Neural progenitor cell (in vitro differentiated cells): ENCODE data around the gene PRRT3.

Experiments used
- CTCF ChIP-seq: fragments of 200-600 bp; sonication (generic); IDR thresholded peaks from 2 replicates; pipeline ENCODE4 v1.5.1; 2017; ENCODE audit warnings: antibody characterized with exemption, mild to moderate bottlenecking
- EZH2 ChIP-seq: fragments of 200-600 bp; sonication (generic); IDR thresholded peaks from 2 replicates; pipeline ENCODE4 v1.6.1; 2017; ENCODE audit warnings: antibody characterized with exemption, mild to moderate bottlenecking, moderate library complexity
- EZH2phosphoT487 ChIP-seq: fragments of 200-600 bp; sonication (generic); IDR thresholded peaks from 2 replicates; pipeline ENCODE4 v1.6.1; 2017; ENCODE audit warnings: antibody characterized with exemption

- no peak for TF ChIP-seq CTCF
- TF ChIP-seq EZH2 = no peak
- TF ChIP-seq EZH2phosphoT487 = no peak
Measured at GRCh38 chr3:9903904-9904303, 48.3 kb downstream of the PRRT3 start.
